GM21619 (cell line): ENCODE results near the gene SLC17A3.

Experiments used
- ATAC-seq: cut with Tn5 transposase; IDR thresholded peaks from one replicate; pipeline ENCODE4 v1.9.1; 2021; ENCODE audit not compliant: unreplicated experiment

Gene SLC17A3

GRCh38 chr6:25889877-25890853 is 16.1 kb upstream of the SLC17A3 start:
- ATAC-seq = no peak

- ATAC-seq = no peak
Observed at GRCh38 chr6:25888626-25889025, 14.6 kb upstream of the SLC17A3 start.

GRCh38 chr6:25886066-25886465 is 12.0 kb upstream of the SLC17A3 start:
- no peak for ATAC-seq

- no peak for ATAC-seq
Observed at GRCh38 chr6:25883991-25884390, 9.9 kb upstream of the SLC17A3 start.

- no peak for ATAC-seq
Observed at GRCh38 chr6:25883536-25883935, 9.5 kb upstream of the SLC17A3 start.

- ATAC-seq = no peak
Observed at GRCh38 chr6:25882051-25882496, 8.0 kb upstream of the SLC17A3 start.

GRCh38 chr6:25880601-25881000 is 6.6 kb upstream of the SLC17A3 start:
- no peak for ATAC-seq

DNA sequence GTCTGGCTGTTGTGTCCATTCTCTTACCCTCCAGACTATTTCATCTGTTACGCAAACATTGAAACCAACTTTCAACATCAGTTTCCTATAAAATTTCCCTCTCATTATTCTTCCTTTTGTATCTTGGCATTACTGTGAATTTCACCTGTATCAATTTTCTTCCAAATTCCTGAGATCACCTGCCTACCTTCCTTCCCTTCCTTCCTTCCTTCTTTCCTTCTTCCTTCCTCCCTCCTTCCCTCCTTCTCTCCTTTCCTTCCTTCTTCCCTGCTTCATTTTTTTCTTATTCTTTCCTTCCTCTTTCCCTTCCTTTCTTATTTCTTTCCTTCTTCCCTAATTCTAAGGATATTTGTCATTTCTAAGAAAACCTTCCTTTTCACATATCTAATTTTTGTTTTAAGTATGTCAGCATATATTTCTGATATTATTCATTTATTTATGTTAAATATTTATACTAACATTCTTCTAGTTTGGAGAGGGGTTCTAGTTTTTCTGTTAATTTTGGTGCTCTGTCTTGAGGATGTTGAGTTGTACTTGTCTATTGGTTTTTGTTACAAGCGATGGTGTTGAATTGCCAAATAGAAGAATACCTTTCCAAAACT is 4.8 kb upstream of the SLC17A3 start:
- ATAC-seq = no peak

- ATAC-seq = no peak
Observed at GRCh38 chr6:25875926-25876602, 2.0 kb upstream of the SLC17A3 start.

- no peak for ATAC-seq
Observed at GRCh38 chr6:25875563-25875905, 1.5 kb upstream of the SLC17A3 start.

GRCh38 chr6:25874822-25875562 is 949 bp upstream of the SLC17A3 start:
- peak; percentile 60 for ATAC-seq

GRCh38 chr6:25872814-25873213 is 1.2 kb downstream of the SLC17A3 start:
- ATAC-seq = no peak

DNA sequence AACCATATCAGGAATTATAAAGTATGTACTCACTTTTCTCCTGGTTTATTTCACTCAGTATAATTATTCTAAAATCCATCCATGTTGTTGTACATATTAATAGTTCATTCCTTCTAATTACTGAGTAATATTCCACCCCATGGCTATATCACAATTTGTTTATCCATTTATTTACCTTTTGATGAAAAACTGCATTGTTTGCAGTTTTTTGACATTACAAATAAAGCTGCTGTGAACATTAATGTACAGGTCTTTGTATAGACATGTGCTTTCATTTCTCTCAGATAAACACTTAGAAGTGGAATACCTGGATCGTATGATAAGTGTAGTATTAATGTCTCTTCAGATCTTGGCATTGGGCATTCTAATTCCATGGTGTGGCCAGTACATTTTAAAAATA is 4.2 kb downstream of the SLC17A3 start:
- ATAC-seq = no peak

GRCh38 chr6:25868436-25869183 is 5.4 kb downstream of the SLC17A3 start:
- ATAC-seq = no peak

DNA sequence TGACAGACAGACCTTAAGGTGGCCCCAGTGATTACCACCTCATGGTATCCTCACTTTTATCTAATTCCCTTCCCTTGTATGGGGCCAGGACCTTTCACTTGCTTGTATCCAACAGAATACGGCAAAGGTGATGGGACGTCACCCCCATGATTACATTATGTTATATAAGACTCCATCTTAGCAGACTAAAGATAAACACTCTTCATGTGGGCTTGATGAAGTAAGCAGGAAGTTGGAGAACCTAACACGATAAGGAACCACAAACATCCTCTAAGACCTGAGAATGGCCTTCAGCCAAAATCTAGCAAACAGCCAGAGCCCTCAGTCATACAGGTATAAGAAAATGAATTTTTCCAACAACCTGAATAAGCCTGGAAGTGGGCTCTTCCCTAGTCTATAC is 8.0 kb downstream of the SLC17A3 start:
- no peak for ATAC-seq

GRCh38 chr6:25863360-25863759 is 10.7 kb downstream of the SLC17A3 start:
- no peak for ATAC-seq

GRCh38 chr6:25862199-25862598 is 11.8 kb downstream of the SLC17A3 start:
- no peak for ATAC-seq

DNA sequence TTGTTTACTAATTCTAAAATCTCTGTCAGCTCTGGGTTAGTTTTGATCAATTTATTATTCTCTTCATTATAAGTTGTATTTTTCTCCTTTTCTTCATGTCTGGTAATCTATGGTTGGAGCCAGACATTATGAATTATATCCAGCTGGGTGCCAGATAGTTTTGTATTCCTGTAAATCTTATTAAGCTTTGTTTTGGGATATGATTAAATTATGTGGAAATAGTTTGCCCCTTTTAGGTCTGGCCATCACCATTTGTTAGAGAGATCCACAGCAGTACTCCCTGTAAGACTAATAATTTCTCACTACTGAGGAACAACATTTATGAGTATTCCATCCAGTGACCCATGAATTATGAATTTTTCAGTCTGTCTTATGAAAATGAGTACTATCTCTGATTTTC is 21.3 kb downstream of the SLC17A3 start:
- ATAC-seq = no peak

- ATAC-seq = no peak
Observed at GRCh38 chr6:25851961-25852360, 22.1 kb downstream of the SLC17A3 start.

DNA sequence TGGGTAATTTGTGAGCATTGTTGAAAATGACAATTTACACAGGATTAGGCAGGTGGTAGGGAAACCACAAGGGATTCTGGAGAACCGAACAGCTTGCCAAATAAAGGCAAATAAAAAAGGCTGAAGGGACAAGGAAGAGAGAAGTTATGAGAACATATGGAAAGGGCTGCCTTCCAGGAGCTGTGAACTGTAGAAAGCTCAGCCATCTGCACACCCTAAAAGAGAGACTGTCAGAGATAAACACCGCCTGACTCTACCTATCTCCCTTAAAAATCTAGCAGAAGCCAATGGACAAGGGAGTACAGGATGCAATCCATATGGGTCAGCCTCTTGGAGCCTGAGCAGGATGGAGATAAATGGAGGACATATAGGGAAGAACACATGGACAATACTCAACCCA is 29.5 kb downstream of the SLC17A3 start:
- no peak for ATAC-seq
